Measurements from ENCODE around the gene TMUB2. TPM values are rescaled to one million over a fixed set of nuclear protein-coding genes. Genes with fewer than 3 reads are reported as not detected.
"Not testable (repeated sequence)": the region's sequence is repeated elsewhere in the genome, so short reads cannot be mapped to it uniquely, and the experiment has no call there.

TMUB2 gene
- total RNA-seq, result 16.1 and 19.0 TPM in 2 replicates

DNA sequence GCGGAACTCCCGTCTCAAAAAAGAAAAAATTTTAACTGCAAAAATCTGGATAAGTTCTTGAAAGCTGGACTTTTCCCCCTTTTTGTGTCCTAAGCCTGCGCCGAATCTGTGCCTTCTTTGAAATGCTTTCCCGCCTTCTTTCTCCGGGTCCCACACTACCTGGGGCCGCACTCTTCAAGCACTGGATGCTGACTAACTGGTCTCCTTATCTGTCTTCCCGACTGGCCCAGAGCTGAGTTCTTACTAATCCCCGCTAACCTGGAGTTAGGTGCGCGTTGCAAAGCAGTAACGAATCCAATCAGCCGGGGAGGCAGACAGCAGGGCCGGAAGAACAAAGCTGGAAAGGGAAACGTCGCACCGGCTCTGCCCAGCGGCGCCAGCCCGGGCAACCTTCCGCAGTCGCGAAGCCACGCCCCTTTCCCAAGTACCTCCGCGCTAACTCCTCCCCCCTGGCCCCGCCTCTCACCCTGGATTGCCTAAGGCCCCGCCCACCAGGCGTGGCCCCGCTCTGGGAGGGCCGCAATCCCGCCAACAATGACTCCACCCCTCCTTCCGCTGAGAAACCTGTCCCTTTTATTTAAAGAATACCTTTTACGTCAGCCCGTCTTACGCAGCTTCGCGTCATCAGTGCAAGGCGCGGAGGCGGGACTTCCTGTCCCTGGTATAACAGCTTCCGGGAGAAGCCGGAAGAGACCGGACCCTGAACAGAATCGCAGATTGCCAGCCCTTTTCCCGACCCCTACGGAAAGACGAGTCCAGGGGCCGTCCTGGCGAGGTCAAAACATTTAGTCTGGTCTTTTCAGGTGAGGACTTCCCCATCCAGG, at the start of gene TMUB2:
TMUB2 (plus strand) TSS at position 666 of the 824 bp plus-strand sequence. CDS start 737 bp downstream, outside the sequence.
- H3K4me3 Mint-ChIP-seq, result peak within 1 kb of the TSS; percentile 100
- H3K4me1 Mint-ChIP-seq, result peaks cover 33% of the 10 kb centered on the region
- peak within 1 kb of the TSS; percentile 99 for H3K27ac Mint-ChIP-seq
- intact Hi-C loops (cut with micrococcal nuclease), result loop anchor here (1.0 to 5.0 kb wide), 5 partner anchors 12 to 316 kb away; partner anchors contain the start of genes GPATCH8, HDAC5 and HROB
- H3K27me3 Mint-ChIP-seq, result no peaks in the 10 kb centered on the region
- H3K36me3 Mint-ChIP-seq (ENCODE audit: low read depth), result peaks cover 28% of the 10 kb centered on the region
- peak; percentile 100 for DNase-seq
- H3K9me3 Mint-ChIP-seq, result no peaks in the 10 kb centered on the region

DNA sequence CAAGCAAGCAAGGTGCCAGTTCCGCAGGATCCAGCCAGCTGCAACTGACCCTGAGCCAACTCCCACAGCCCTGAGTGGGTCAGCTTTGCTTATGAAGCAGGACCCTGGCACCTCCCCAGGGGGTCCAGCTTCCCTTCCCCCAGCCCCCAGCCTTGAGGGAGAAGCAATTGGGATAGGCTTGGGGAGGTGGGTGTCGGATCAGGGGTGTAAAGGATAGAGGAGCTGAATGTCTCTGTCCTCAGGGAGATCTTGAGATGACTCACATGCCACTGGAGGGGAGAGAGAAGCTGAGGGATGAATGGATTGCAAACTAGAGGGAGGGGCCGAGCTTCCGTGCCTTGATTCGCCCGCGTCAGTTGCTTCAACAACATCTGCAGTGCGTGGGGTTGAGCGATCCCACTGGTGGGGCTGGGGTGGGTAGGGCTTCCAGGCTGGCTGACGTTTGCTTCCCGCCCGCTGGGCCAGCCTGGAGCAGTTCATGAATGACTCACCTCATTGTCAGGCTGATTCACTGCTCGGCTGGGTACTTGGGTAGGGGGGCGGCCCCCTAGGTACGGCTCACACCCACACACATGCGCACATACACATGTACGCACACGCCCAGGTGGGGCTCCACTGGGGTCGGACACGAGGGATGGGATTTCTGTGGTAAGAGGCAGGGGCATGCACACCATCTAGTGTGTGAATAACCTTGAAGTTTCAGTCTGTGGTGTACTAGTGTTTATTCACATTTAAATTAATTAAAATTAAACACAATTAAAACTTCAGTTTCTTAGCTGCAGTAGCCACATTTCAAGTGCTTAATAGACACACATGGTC, 48.7 kb upstream of the TMUB2 start:
- peak overlapping the region; percentile 92 for H3K27ac Mint-ChIP-seq

DNA sequence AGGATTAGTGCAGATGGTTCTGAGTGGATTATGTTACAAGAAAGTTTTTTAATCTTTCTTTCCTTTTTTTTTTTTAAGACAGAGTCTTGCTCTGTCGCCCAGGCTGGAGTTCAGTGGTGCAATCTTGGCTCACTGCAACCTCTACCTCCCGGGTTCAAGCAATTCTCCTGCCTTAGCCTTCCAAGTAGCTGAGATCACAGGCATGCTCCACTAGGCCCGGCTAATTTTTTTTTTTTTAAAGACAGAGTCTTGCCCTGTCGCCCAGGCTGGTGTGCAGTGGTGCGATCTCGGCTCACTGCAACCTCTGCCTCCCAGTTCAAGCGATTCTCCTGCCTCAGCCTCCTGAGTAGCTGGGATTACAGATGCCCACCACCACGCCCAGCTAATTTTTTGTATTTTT, 42.9 kb upstream of the TMUB2 start:
- not testable (repeated sequence) for DNase-seq, H3K27ac Mint-ChIP-seq, H3K9me3 Mint-ChIP-seq, H3K4me3 Mint-ChIP-seq, H3K27me3 Mint-ChIP-seq
- intact Hi-C loops (cut with micrococcal nuclease), result loop anchor here (5.0 kb wide), 1 partner anchor 183 kb away; no protein-coding TSS in a partner anchor
- H3K36me3 Mint-ChIP-seq (ENCODE audit: low read depth), result peaks cover 23% of the 10 kb centered on the region
- H3K4me1 Mint-ChIP-seq, result peaks cover 13% of the 10 kb centered on the region

More for the DNA sequence above, 48.7 kb upstream of the TMUB2 start:
- Mint-ChIP-seq H3K4me1 (peaks cover 23% of the 10 kb centered on the region), H3K27me3 (no peaks in the 10 kb centered on the region), H3K36me3 (ENCODE audit: low read depth) (peaks cover 2% of the 10 kb centered on the region), H3K4me3 (peak overlapping the region; percentile 67), H3K9me3 (no peaks in the 10 kb centered on the region)
- DNase-seq, result peak; percentile 84
- intact Hi-C loops (cut with micrococcal nuclease), result loop anchor here (2.0 kb wide), 1 partner anchor 51 kb away; no protein-coding TSS in a partner anchor

DNA sequence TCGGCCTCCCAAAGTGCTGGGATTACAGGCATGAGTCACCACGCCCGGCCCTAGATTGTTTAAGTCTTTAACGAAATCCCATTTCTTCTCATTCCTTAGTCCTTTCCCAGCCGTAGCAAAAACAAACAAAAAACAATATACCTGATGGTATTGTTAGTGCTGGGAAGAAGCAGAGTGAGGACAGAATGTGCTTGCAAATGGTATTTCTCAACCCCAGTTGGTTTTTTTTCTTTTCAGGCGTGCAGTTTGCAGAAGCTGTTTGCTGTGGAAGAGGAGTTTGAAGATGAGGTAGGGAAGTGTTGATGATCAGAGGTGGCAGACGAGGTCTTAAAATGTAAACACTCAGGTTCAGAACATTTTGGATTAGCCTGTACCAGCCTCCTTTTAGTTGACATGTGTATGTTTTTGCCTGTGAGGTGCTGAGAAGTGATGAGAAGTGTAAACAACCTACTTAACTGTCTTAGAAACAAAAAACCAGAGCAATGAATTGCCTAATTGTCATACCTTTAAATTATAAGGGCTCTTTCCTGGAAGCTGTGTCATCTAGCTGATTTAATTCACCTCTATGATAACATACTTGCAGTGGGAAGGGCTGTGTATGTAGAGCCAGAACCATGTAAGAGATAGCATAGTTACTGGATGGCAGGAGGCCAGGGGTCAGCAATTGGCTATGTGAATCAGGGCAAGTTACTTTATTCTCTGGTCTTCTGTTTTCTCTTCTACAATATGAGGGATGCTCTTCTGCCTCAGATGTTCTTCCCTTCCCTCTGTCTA, 41.6 kb upstream of the TMUB2 start:
- Mint-ChIP-seq H3K4me3 (no peak overlapping the region), H3K9me3 (no peaks in the 10 kb centered on the region), H3K27me3 (no peaks in the 10 kb centered on the region), H3K27ac (no peak overlapping the region), H3K4me1 (peaks cover 17% of the 10 kb centered on the region), H3K36me3 (ENCODE audit: low read depth) (peaks cover 28% of the 10 kb centered on the region)
- no peak for DNase-seq
- intact Hi-C loops (cut with micrococcal nuclease), result loop anchor here (5.0 kb wide), 1 partner anchor 182 kb away; no protein-coding TSS in a partner anchor

DNA sequence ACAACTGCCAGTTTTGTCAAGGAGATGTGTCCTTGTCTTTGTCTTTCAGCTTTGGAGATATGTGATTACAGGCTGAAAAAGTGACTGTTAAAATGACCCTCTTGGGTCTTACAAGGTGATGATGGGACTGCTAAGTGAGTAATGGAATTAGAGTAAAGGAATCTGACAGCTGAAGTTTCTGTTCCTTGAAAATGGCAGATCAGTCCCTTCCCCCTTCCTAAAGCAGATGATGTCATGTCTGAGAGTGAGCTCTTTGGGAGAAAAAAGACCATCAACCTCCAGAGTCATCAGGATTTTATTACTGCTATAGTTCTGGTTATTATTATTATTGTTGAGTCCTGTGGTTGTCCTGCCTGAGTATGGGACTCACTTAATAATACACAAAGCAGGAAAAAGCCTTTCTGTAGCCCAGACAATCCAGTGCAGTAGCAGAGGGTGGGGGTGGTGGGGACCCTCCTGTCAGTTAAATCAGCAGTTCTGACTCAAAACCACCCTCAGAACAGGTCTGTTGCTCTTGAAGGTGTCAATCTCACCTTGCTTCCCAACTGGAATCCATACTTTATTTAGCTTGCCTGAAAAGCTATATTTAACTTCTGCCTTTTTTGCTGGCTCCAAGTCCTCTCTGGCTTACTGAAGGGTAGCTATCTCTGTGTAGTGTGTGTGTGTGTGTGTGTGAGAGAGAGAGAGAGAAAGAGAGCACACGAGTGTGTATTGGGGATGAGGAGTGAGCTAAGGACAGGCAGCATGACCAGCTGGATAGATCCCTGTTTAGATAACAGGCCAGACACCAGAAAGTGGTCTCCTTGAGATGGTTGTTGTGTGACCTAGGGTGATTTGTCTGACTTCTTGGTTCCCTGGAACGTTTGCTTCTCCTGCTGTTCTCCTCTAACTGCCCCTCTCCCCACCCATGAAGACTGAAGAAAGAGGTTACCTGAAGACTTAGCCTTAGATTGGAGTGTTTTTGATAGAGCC, 40.1 kb upstream of the TMUB2 start:
- no peaks in the 10 kb centered on the region for H3K9me3 Mint-ChIP-seq
- peaks cover 30% of the 10 kb centered on the region for H3K36me3 Mint-ChIP-seq (ENCODE audit: low read depth)
- H3K4me3 Mint-ChIP-seq, result no peak overlapping the region
- H3K27me3 Mint-ChIP-seq, result no peaks in the 10 kb centered on the region
- DNase-seq, result no peak
- no peak overlapping the region for H3K27ac Mint-ChIP-seq
- H3K4me1 Mint-ChIP-seq, result peaks cover 21% of the 10 kb centered on the region
- intact Hi-C loops (cut with micrococcal nuclease), result no loop called here

DNA sequence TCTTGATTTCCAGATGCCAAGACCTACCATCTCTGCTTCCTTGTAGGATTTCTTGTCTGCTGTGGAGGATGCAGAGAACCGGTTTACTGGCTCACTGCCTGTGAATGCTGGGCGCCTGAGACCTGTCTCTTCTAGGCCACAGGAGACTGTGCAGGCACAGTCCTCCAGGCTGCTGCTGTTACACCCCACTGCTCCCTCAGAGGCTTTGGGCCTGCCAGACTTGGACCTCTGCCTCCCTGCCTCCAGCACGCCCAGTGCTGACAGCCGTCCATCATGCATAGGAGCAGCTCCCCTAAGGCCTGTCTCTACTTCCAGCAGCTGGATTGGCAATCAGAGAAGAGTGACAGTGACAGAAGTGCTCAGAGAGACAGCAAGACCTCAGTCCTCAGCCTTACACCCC, 39.0 kb upstream of the TMUB2 start:
- DNase-seq, result no peak
- Mint-ChIP-seq H3K4me1 (peaks cover 18% of the 10 kb centered on the region), H3K36me3 (ENCODE audit: low read depth) (peaks cover 34% of the 10 kb centered on the region), H3K27me3 (no peaks in the 10 kb centered on the region), H3K9me3 (no peaks in the 10 kb centered on the region), H3K4me3 (no peak overlapping the region), H3K27ac (no peak overlapping the region)
- intact Hi-C loops (cut with micrococcal nuclease), result no loop called here

DNA sequence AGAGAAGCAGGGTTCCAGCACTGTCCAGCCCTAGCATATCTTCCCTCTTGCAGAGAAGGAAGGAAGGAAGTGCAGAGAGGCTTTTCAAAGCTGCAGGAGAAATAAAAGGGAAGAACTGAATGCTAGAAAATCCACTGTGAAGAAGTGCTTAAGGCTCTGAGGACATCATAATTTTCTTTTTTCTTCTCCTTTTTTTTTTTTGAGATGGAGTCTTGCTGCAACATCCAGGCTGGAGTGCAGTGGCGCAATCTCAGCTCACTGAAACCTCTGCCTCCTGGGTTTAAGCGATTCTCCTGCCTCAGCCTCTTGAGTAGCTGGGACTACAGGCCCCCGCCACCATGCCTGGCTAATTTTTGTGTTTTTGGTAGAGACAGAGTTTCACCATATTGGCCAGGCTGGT, 37.7 kb upstream of the TMUB2 start:
- H3K36me3 Mint-ChIP-seq (ENCODE audit: low read depth), result peaks cover 39% of the 10 kb centered on the region
- H3K27ac Mint-ChIP-seq; H3K9me3 Mint-ChIP-seq; H3K27me3 Mint-ChIP-seq; DNase-seq; H3K4me3 Mint-ChIP-seq; intact Hi-C loops (cut with micrococcal nuclease): not testable (repeated sequence)
- peaks cover 18% of the 10 kb centered on the region for H3K4me1 Mint-ChIP-seq

DNA sequence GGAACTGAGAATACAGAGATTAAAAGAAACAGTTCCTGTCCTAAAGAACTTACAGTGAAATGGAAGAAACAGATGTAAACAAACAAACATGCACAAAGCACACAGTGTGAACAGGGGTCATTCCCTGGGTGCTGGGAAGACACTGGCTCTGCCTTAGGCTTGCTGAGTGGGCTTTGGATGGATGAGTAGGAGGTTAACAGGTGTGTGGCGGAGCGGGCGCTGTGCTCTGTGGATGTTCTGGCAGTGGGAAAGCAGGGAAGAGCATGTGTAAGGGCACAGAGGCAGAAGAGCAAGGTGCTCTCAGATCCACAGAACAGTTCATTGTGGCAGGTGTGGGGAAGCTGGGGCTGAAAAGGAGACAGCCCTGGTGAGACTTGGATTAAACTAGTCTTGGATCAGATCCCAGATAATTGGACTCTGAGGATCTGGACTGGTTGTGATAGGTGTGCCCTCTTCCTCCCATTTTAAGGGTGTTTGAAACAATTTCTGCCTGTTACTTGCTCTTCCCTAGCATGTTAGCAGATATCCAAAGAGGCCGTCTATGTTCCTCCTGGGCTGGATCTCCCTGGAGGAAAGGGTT, 36.9 kb upstream of the TMUB2 start:
- peaks cover 44% of the 10 kb centered on the region for H3K36me3 Mint-ChIP-seq (ENCODE audit: low read depth)
- H3K9me3 Mint-ChIP-seq, result no peaks in the 10 kb centered on the region
- H3K27ac Mint-ChIP-seq, result peak overlapping the region; percentile 1
- H3K27me3 Mint-ChIP-seq, result no peaks in the 10 kb centered on the region
- intact Hi-C loops (cut with micrococcal nuclease), result no loop called here
- no peak overlapping the region for H3K4me3 Mint-ChIP-seq
- H3K4me1 Mint-ChIP-seq, result peaks cover 18% of the 10 kb centered on the region
- no peak for DNase-seq

DNA sequence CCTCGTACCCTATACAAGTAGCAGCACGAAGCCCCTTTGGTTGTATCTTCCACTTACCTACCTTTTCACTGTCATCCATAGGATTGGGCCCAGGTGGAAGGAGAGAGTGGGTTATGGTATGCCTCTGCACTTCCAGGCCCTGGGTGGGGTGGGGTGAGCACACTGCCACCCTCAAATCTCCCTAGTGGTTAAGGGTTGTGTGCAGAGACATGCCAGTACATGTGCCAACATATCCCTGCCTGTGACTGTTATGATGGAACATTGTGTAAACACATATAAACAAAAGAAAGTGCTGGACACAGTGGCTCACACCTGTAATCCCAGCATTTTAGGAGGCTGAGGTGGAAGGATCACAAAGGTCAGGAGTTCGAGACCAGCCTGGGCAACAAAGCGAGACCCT, 33.9 kb upstream of the TMUB2 start:
- DNase-seq, result no peak
- Mint-ChIP-seq H3K27ac (peak overlapping the region; percentile 3), H3K36me3 (ENCODE audit: low read depth) (peaks cover 39% of the 10 kb centered on the region), H3K27me3 (no peaks in the 10 kb centered on the region), H3K9me3 (no peaks in the 10 kb centered on the region), H3K4me3 (no peak overlapping the region), H3K4me1 (peaks cover 13% of the 10 kb centered on the region)
- intact Hi-C loops (cut with micrococcal nuclease), result no loop called here

DNA sequence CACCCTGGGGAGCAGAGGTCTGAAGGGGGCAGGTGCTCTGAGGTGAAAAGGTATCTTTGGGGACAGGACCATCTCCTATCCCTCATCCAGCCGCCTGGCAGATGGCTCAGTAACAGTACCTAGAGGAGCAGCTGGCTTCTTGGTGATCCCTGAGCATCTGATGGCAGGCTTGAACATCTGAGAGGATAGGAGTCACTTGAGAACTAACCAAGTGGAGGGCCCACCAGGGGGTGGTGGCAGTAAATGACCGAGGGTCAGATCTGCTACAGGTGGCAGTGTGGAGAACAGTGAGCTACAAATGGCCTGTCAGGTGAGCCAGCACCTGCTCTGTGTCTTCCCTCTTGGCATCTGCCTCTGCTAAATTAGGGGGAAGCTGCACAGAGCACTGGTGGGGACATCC, 31.3 kb upstream of the TMUB2 start:
- no peak overlapping the region for H3K27ac Mint-ChIP-seq
- no peak overlapping the region for H3K4me3 Mint-ChIP-seq
- no peaks in the 10 kb centered on the region for H3K27me3 Mint-ChIP-seq
- intact Hi-C loops (cut with micrococcal nuclease), result no loop called here
- peaks cover 8% of the 10 kb centered on the region for H3K4me1 Mint-ChIP-seq
- H3K9me3 Mint-ChIP-seq, result no peaks in the 10 kb centered on the region
- no peak for DNase-seq
- H3K36me3 Mint-ChIP-seq (ENCODE audit: low read depth), result peaks cover 35% of the 10 kb centered on the region

DNA sequence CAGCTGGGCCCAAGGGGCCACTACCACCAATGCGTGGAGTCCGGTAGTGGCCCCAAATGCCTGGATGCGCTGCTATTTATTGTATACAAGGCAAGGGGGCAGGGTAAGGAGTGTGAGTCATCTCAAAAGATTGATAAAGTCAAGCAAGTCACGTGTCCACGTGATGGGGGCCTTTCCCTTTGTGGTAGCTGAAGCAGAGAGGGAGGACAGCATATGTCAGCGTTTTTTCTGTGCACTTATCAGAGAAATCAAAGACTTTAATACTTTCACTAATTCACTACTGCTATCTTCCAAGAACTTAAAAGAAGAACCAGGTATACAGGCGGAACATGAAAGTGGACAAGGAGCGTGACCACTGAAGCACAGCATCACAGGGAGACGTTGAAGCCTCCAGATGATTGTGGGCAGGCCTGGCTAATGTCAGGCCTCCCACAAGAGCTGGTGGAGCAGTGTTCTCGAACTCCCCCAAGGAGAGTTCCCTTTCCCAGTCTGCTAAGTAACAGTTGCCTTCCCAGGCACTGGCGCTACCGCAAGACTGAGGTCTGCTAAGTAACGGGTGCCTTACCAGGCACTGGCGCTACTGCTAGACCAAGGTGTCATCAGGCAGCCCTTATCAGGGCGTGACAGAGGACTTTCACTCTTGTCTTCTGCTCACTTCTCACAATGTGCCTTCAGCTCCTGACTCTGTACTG, 27.1 kb upstream of the TMUB2 start:
- Mint-ChIP-seq H3K4me3 (no peak overlapping the region), H3K36me3 (ENCODE audit: low read depth) (peaks cover 22% of the 10 kb centered on the region), H3K9me3 (no peaks in the 10 kb centered on the region), H3K4me1 (peaks cover 2% of the 10 kb centered on the region), H3K27me3 (no peaks in the 10 kb centered on the region), H3K27ac (no peak overlapping the region)
- intact Hi-C loops (cut with micrococcal nuclease), result loop anchor here (10.0 kb wide), 1 partner anchor 215 kb away; the partner anchor contains the start of gene PPY
- no peak for DNase-seq

DNA sequence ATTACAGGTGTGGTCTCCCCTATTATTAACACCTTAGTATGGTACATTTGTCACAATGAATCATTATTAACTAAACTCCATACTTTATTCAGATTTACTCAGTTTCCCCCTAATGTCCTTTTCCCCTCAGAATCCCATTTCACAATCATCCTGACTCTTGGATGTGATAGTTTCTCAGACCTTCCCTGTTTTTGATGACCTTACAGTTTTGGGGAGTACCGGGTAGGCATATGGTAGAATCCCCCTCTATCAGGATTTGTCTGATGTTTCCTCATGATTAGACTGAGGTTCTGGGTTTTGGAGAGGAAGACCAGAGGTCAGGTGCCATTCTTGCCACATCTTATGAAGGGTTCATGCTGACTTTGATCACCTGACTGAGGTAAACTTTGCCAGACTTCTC, 22.3 kb upstream of the TMUB2 start:
- H3K9me3 Mint-ChIP-seq, result no peaks in the 10 kb centered on the region
- intact Hi-C loops (cut with micrococcal nuclease), result loop anchor here (10.0 kb wide), 1 partner anchor 220 kb away; the partner anchor contains the start of gene PPY
- H3K4me1 Mint-ChIP-seq, result peaks cover 7% of the 10 kb centered on the region
- H3K36me3 Mint-ChIP-seq (ENCODE audit: low read depth), result peaks cover 9% of the 10 kb centered on the region
- no peak for DNase-seq
- H3K27me3 Mint-ChIP-seq, result no peaks in the 10 kb centered on the region
- no peak overlapping the region for H3K27ac Mint-ChIP-seq
- no peak overlapping the region for H3K4me3 Mint-ChIP-seq

Measured in activated CD4-positive, alpha-beta T cell treated with anti-CD3 and anti-CD28 coated beads, Interleukin-2, amount 10 ng/mL, durations not matched to agents 24 days and 14 days (primary cell).